HG03025 (cell line): ENCODE measurements around the gene GRK4.
"Not testable (repeated sequence)": the region's sequence is repeated elsewhere in the genome, so short reads cannot be mapped to it uniquely, and the experiment has no call there.

ENCODE experiments used
- ATAC-seq: cut with Tn5 transposase; IDR thresholded peaks from one replicate; pipeline ENCODE4 v1.9.1; 2021; ENCODE audit warnings: mild to moderate bottlenecking, moderate library complexity; ENCODE audit not compliant: unreplicated experiment, low FRiP score

The GRK4 gene

GRCh38 chr4:2940267-2941137 is 22.9 kb upstream of the GRK4 start:
- ATAC-seq, result no peak

GRCh38 chr4:2941138-2942036 is 22.0 kb upstream of the GRK4 start:
- no peak for ATAC-seq

- no peak for ATAC-seq
These were observed 21.3 kb upstream of the GRK4 start for GRCh38 chr4:2942037-2942531.

GRCh38 chr4:2942532-2943363 is 20.6 kb upstream of the GRK4 start:
- no peak for ATAC-seq

- no peak for ATAC-seq
These were observed 19.8 kb upstream of the GRK4 start for GRCh38 chr4:2943364-2944090.

- ATAC-seq, result no peak
These were observed 19.3 kb upstream of the GRK4 start for GRCh38 chr4:2944091-2944482.

- no peak for ATAC-seq
These were observed 18.5 kb upstream of the GRK4 start for GRCh38 chr4:2944586-2945526.

GRCh38 chr4:2945619-2946604 is 17.5 kb upstream of the GRK4 start:
- ATAC-seq, result not testable (repeated sequence)

- no peak for ATAC-seq
These were observed 16.4 kb upstream of the GRK4 start for GRCh38 chr4:2946812-2947600.

GRCh38 chr4:2947926-2948325 is 15.4 kb upstream of the GRK4 start:
- ATAC-seq, result no peak

- no peak for ATAC-seq
These were observed 14.2 kb upstream of the GRK4 start for GRCh38 chr4:2948895-2949781.

- no peak for ATAC-seq
These were observed 13.6 kb upstream of the GRK4 start for GRCh38 chr4:2949782-2950125.

- no peak for ATAC-seq
These were observed 13.0 kb upstream of the GRK4 start for GRCh38 chr4:2950221-2950989.

- ATAC-seq, result no peak
These were observed 9.9 kb upstream of the GRK4 start for GRCh38 chr4:2953496-2953895.
